ENCODE measurements around the gene CPPED1. TPM values are rescaled to one million over a fixed set of nuclear protein-coding genes. Genes with fewer than 3 reads are reported as not detected.

CPPED1 gene
- total RNA-seq, 1 experiment from 2014 or later, result 7.9 TPM

- H3K18ac ChIP-seq (ENCODE audit: insufficient read length, low read depth, low read length), result no peak overlapping the region
- no peak overlapping the region for H2AFZ ChIP-seq (ENCODE audit: low read length)
- H3K27me3 ChIP-seq (ENCODE audit: insufficient read depth, low read length), result no peaks in the 10 kb centered on the region
- H2AK5ac ChIP-seq (ENCODE audit: insufficient read length, low read length), result no peak overlapping the region
- no peak overlapping the region for H3K4ac ChIP-seq (ENCODE audit: low read depth, low read length)
- DNase-seq, result no peak
- H3K4me1 Mint-ChIP-seq, result peaks cover 25 to 34% of the 10 kb centered on the region in 2 experiments
- H4K5ac ChIP-seq (ENCODE audit: insufficient read length, low read depth, low read length), result no peak overlapping the region
- H3K9ac ChIP-seq (ENCODE audit: extremely low read depth, insufficient read length, low read length), result no peak overlapping the region
- no peaks in the 10 kb centered on the region for H3K9me3 Mint-ChIP-seq
- no peak overlapping the region for H3K23ac ChIP-seq (ENCODE audit: insufficient read length, low read depth, low read length)
- no peaks in the 10 kb centered on the region for H3K23me2 ChIP-seq (ENCODE audit: insufficient read length, low read depth, low read length, poor library complexity, severe bottlenecking)
- no peak overlapping the region for H2BK120ac ChIP-seq (ENCODE audit: low read depth, low read length, poor library complexity, severe bottlenecking)
- H4K8ac ChIP-seq (replicated peaks; ENCODE audit: insufficient read length, low read depth, low read length), result no peak overlapping the region
- H3T11ph ChIP-seq (ENCODE audit: low read length), result no peak overlapping the region
- peaks cover 13% of the 10 kb centered on the region; the same call in 1 of the 2 replicates for H3K4me1 ChIP-seq (ENCODE audit: insufficient read depth, low read length)
- H4K20me1 ChIP-seq (ENCODE audit: control insufficient read depth, insufficient read depth, insufficient read length), result no peaks in the 10 kb centered on the region
- no peaks in the 10 kb centered on the region for H3K79me2 ChIP-seq (ENCODE audit: insufficient read depth, low read length)
- H2BK20ac ChIP-seq (ENCODE audit: low read depth, low read length, poor library complexity, severe bottlenecking), result no peak overlapping the region
- no peak overlapping the region for H2BK12ac ChIP-seq (ENCODE audit: insufficient read length, low read depth, low read length)
- no peak overlapping the region for H3K14ac ChIP-seq (ENCODE audit: insufficient read depth, low read length)
- no peak overlapping the region for H2BK15ac ChIP-seq (ENCODE audit: low read depth, low read length)
- no peak overlapping the region for H3K27ac ChIP-seq (ENCODE audit: insufficient read length, low read depth, low read length)
- H3K79me1 ChIP-seq (ENCODE audit: insufficient read depth, low read depth, low read length, poor library complexity, severe bottlenecking), result no peaks in the 10 kb centered on the region
- H3K27ac Mint-ChIP-seq, result 0 out of 7 replicates have a peak overlapping the region, but pooled peaks of 1 of the 3 experiments have one; percentile 47
- H3K27me3 Mint-ChIP-seq (ENCODE audit: low read depth), result peaks cover 1% of the 10 kb centered on the region; the same call in 1 of the 2 replicates
- no peak overlapping the region for H2BK5ac ChIP-seq (ENCODE audit: insufficient read length, low read length)
- H3K4me2 ChIP-seq (ENCODE audit: insufficient read depth, insufficient read length, low read length), result no peak overlapping the region
- no peak overlapping the region for H3K56ac ChIP-seq (ENCODE audit: insufficient read length, low read depth, low read length)
- no peaks in the 10 kb centered on the region for H3K9me3 ChIP-seq (ENCODE audit: control insufficient read depth, low read depth, low read length)
- no peak overlapping the region for H3K4me3 Mint-ChIP-seq
- no peak for TF ChIP-seq CTCF (conservative IDR thresholded peaks at IDR 0.05)
- no CpG with 5 or more reads among the region's 14 CpGs for WGBS (ENCODE audit: extremely low coverage, insufficient read length, low lambda C conversion rate)
- H4K91ac ChIP-seq (ENCODE audit: insufficient read length, low read depth, low read length), result no peak overlapping the region
- no peaks in the 10 kb centered on the region; a peak in 1 of 7 replicates for H3K36me3 Mint-ChIP-seq (ENCODE audit: insufficient read depth in 1 of 3, low read depth in 3 of 3)
These were observed 189.6 kb downstream of the CPPED1 start for GRCh38 chr16:12613992-12614661.
